Activated T-helper 2 cell treated with anti-CD3 and anti-CD28 coated beads, Interferon-gamma antibody, Interleukin-2, Interleukin-4, amounts not matched to agents 10 μg/mL and 5 μg/mL and 100 μg/mL, durations not matched to agents 14 hours and 24 hours and 36 hours (primary cell): ENCODE results near the gene BTBD9. TPM values are rescaled to one million over a fixed set of nuclear protein-coding genes. Genes with fewer than 3 reads are reported as not detected.
A peak's percentile ranks its signal among the peaks of the same experiment; 100 is the strongest.
"Not testable (repeated sequence)": the region's sequence is repeated elsewhere in the genome, so short reads cannot be mapped to it uniquely, and the experiment has no call there.

Experiments used
- DNase-seq: peaks from one replicate; pipeline ENCODE4 v3.0.0; 2021; ENCODE audit warnings: low spot score
- H3K27ac Mint-ChIP-seq: one replicate; pipeline ENCODE4 v1.8.0; 2021; ENCODE audit warnings: mixed read lengths
- H3K27me3 Mint-ChIP-seq: one replicate; pipeline ENCODE4 v1.8.0; 2021; ENCODE audit warnings: low read depth, mixed read lengths
- H3K36me3 Mint-ChIP-seq: one replicate; pipeline ENCODE4 v1.8.0; 2021; ENCODE audit warnings: low read depth, mixed read lengths
- H3K4me1 Mint-ChIP-seq: one replicate; pipeline ENCODE4 v1.8.0; 2021; ENCODE audit warnings: low read depth, mixed read lengths
- H3K4me3 Mint-ChIP-seq: one replicate; pipeline ENCODE4 v1.8.0; 2021; ENCODE audit warnings: low read depth, mild to moderate bottlenecking, moderate library complexity, mixed read lengths
- H3K9me3 Mint-ChIP-seq: one replicate; pipeline ENCODE4 v1.8.0; 2021; ENCODE audit warnings: mixed read lengths
- intact Hi-C: fragments of 100-400 bp; cut with micrococcal nuclease; formaldehyde crosslinking; loops from one replicate; pipeline ENCODE4 v1.15.1; 2023
- total RNA-seq: library from RNA; stranded (reverse); gene quantifications from 2 replicates; pipeline ENCODE4 v1.2.3, GENCODE V29; 2022

BTBD9 gene
- total RNA-seq, 1 donor from 2014 or later: 15.2 TPM

GRCh38 chr6:38141085-38141484 lies 498.6 kb downstream of the BTBD9 start:
- H3K4me3 Mint-ChIP-seq: no peak overlapping the region
- no peak overlapping the region for H3K27ac Mint-ChIP-seq
- DNase-seq: no peak
- no peaks in the 10 kb centered on the region for H3K4me1 Mint-ChIP-seq
- H3K9me3 Mint-ChIP-seq: no peaks in the 10 kb centered on the region
- H3K36me3 Mint-ChIP-seq: no peaks in the 10 kb centered on the region
- no peaks in the 10 kb centered on the region for H3K27me3 Mint-ChIP-seq
- intact Hi-C loops: no loop called here

- Mint-ChIP-seq H3K36me3 (peaks cover 3% of the 10 kb centered on the region), H3K4me1 (peaks cover 3% of the 10 kb centered on the region), H3K27me3 (no peaks in the 10 kb centered on the region), H3K4me3 (no peak overlapping the region), H3K27ac (no peak overlapping the region), H3K9me3 (no peaks in the 10 kb centered on the region)
- intact Hi-C loops: no loop called here
- no peak for DNase-seq
Observed at GRCh38 chr6:38138374-38138773, 501.4 kb downstream of the BTBD9 start.

- no peak for DNase-seq
- peaks cover 3% of the 10 kb centered on the region for H3K36me3 Mint-ChIP-seq
- no peak overlapping the region for H3K27ac Mint-ChIP-seq
- peaks cover 3% of the 10 kb centered on the region for H3K4me1 Mint-ChIP-seq
- intact Hi-C loops: no loop called here
- H3K27me3 Mint-ChIP-seq: no peaks in the 10 kb centered on the region
- H3K4me3 Mint-ChIP-seq: no peak overlapping the region
- no peaks in the 10 kb centered on the region for H3K9me3 Mint-ChIP-seq
Observed at GRCh38 chr6:38137608-38138265, 502.0 kb downstream of the BTBD9 start.

GRCh38 chr6:38136547-38136946 lies 503.2 kb downstream of the BTBD9 start:
- H3K9me3 Mint-ChIP-seq: no peaks in the 10 kb centered on the region
- intact Hi-C loops: no loop called here
- peaks cover 3% of the 10 kb centered on the region for H3K36me3 Mint-ChIP-seq
- H3K4me1 Mint-ChIP-seq: peaks cover 8% of the 10 kb centered on the region
- no peaks in the 10 kb centered on the region for H3K27me3 Mint-ChIP-seq
- no peak for DNase-seq
- H3K4me3 Mint-ChIP-seq: no peak overlapping the region
- no peak overlapping the region for H3K27ac Mint-ChIP-seq

GRCh38 chr6:38134704-38135088 lies 505.0 kb downstream of the BTBD9 start:
- peaks cover 20% of the 10 kb centered on the region for H3K4me1 Mint-ChIP-seq
- H3K27me3 Mint-ChIP-seq: no peaks in the 10 kb centered on the region
- DNase-seq: no peak
- no peak overlapping the region for H3K4me3 Mint-ChIP-seq
- peaks cover 10% of the 10 kb centered on the region for H3K36me3 Mint-ChIP-seq
- peaks cover 4% of the 10 kb centered on the region for H3K9me3 Mint-ChIP-seq
- H3K27ac Mint-ChIP-seq: no peak overlapping the region
- intact Hi-C loops: no loop called here

- no peak for DNase-seq
- intact Hi-C loops: no loop called here
- Mint-ChIP-seq H3K27me3 (no peaks in the 10 kb centered on the region), H3K27ac (no peak overlapping the region), H3K4me1 (peaks cover 20% of the 10 kb centered on the region), H3K9me3 (peaks cover 6% of the 10 kb centered on the region), H3K36me3 (peaks cover 10% of the 10 kb centered on the region), H3K4me3 (no peak overlapping the region)
Observed at GRCh38 chr6:38133932-38134703, 505.6 kb downstream of the BTBD9 start.

GRCh38 chr6:38131527-38131965 lies 508.2 kb downstream of the BTBD9 start:
- Mint-ChIP-seq H3K36me3 (peaks cover 10% of the 10 kb centered on the region), H3K9me3 (peaks cover 6% of the 10 kb centered on the region), H3K4me1 (peaks cover 20% of the 10 kb centered on the region), H3K27me3 (no peaks in the 10 kb centered on the region), H3K4me3 (no peak overlapping the region), H3K27ac (peak overlapping the region; percentile 39)
- no peak for DNase-seq
- intact Hi-C loops: no loop called here

- intact Hi-C loops: no loop called here
- H3K9me3 Mint-ChIP-seq: peaks cover 6% of the 10 kb centered on the region
- H3K4me1 Mint-ChIP-seq: peaks cover 17% of the 10 kb centered on the region
- H3K27me3 Mint-ChIP-seq: no peaks in the 10 kb centered on the region
- no peak for DNase-seq
- H3K36me3 Mint-ChIP-seq: peaks cover 7% of the 10 kb centered on the region
- H3K4me3 Mint-ChIP-seq: no peak overlapping the region
- no peak overlapping the region for H3K27ac Mint-ChIP-seq
Observed at GRCh38 chr6:38127284-38127683, 512.4 kb downstream of the BTBD9 start.

GRCh38 chr6:38124224-38124926 lies 515.4 kb downstream of the BTBD9 start:
- intact Hi-C loops, H3K27ac Mint-ChIP-seq, H3K9me3 Mint-ChIP-seq, H3K27me3 Mint-ChIP-seq, H3K4me1 Mint-ChIP-seq, H3K36me3 Mint-ChIP-seq, DNase-seq, H3K4me3 Mint-ChIP-seq: not testable (repeated sequence)

GRCh38 chr6:38119516-38119915 lies 520.2 kb downstream of the BTBD9 start:
- H3K27ac Mint-ChIP-seq: no peak overlapping the region
- no peak for DNase-seq
- no peaks in the 10 kb centered on the region for H3K9me3 Mint-ChIP-seq
- no peaks in the 10 kb centered on the region for H3K4me1 Mint-ChIP-seq
- no peaks in the 10 kb centered on the region for H3K27me3 Mint-ChIP-seq
- intact Hi-C loops: no loop called here
- peaks cover 13% of the 10 kb centered on the region for H3K36me3 Mint-ChIP-seq
- no peak overlapping the region for H3K4me3 Mint-ChIP-seq

GRCh38 chr6:38118791-38119365 lies 520.9 kb downstream of the BTBD9 start:
- no peaks in the 10 kb centered on the region for H3K9me3 Mint-ChIP-seq
- H3K36me3 Mint-ChIP-seq: peaks cover 13% of the 10 kb centered on the region
- no peak for DNase-seq
- no peak overlapping the region for H3K4me3 Mint-ChIP-seq
- no peak overlapping the region for H3K27ac Mint-ChIP-seq
- intact Hi-C loops: no loop called here
- H3K4me1 Mint-ChIP-seq: no peaks in the 10 kb centered on the region
- H3K27me3 Mint-ChIP-seq: no peaks in the 10 kb centered on the region
